HG03135 (cell line): ENCODE data around the gene CELF2.

Experiments
- ATAC-seq: cut with Tn5 transposase; IDR thresholded peaks from one replicate; pipeline ENCODE4 v1.9.1; 2021; ENCODE audit warnings: mild to moderate bottlenecking, moderate library complexity; ENCODE audit not compliant: unreplicated experiment

The CELF2 gene

GRCh38 chr10:11262494-11263345 lies 245.0 kb downstream of the CELF2 start:
- ATAC-seq, result no peak

GRCh38 chr10:11263767-11264166 lies 246.1 kb downstream of the CELF2 start:
- no peak for ATAC-seq

- ATAC-seq, result no peak
Measured at GRCh38 chr10:11264296-11265048, 246.8 kb downstream of the CELF2 start.

- no peak for ATAC-seq
Measured at GRCh38 chr10:11265484-11265883, 247.8 kb downstream of the CELF2 start.

GRCh38 chr10:11266426-11266825 lies 248.8 kb downstream of the CELF2 start:
- ATAC-seq, result no peak

- ATAC-seq, result peak; percentile 73
Measured at GRCh38 chr10:11270135-11270857, 252.6 kb downstream of the CELF2 start.

- ATAC-seq, result no peak
Measured at GRCh38 chr10:11270858-11271179, 253.1 kb downstream of the CELF2 start.

- ATAC-seq, result no peak
Measured at GRCh38 chr10:11272915-11273389, 255.3 kb downstream of the CELF2 start.

GRCh38 chr10:11274452-11274851 lies 256.8 kb downstream of the CELF2 start:
- no peak for ATAC-seq

GRCh38 chr10:11275651-11276050 lies 258.0 kb downstream of the CELF2 start:
- ATAC-seq, result no peak

GRCh38 chr10:11276449-11276990 lies 258.8 kb downstream of the CELF2 start:
- no peak for ATAC-seq

GRCh38 chr10:11279314-11279713 lies 261.6 kb downstream of the CELF2 start:
- ATAC-seq, result no peak

- ATAC-seq, result no peak
Measured at GRCh38 chr10:11280187-11280932, 262.7 kb downstream of the CELF2 start.

- ATAC-seq, result no peak
Measured at GRCh38 chr10:11282156-11282555, 264.5 kb downstream of the CELF2 start.

- no peak for ATAC-seq
Measured at GRCh38 chr10:11282661-11283060, 265.0 kb downstream of the CELF2 start.

- no peak for ATAC-seq
Measured at GRCh38 chr10:11284291-11285085, 266.8 kb downstream of the CELF2 start.

- ATAC-seq, result no peak
Measured at GRCh38 chr10:11285171-11285570, 267.5 kb downstream of the CELF2 start.

- ATAC-seq, result peak; percentile 80
Measured at GRCh38 chr10:11286261-11286852, 268.7 kb downstream of the CELF2 start.

- no peak for ATAC-seq
Measured at GRCh38 chr10:11288302-11288701, 270.6 kb downstream of the CELF2 start.
